ENCODE data around the gene CNRIP1.
"Not testable (repeated sequence)": the region's sequence is repeated elsewhere in the genome, so short reads cannot be mapped to it uniquely, and the experiment has no call there.

- not testable (repeated sequence) for TF ChIP-seq CTCF, POLR2A (IDR thresholded peaks at IDR 0.05)
These were observed 29.3 kb upstream of the CNRIP1 start for GRCh38 chr2:68349091-68349490.

Data from vagina (tissue), 2 donors.